Tibial nerve (tissue), 4 donors: ENCODE data around the gene UBE2O.

Experiments used
- CTCF ChIP-seq, 5 experiments: fragments of 200-600 bp in 3 of 5; fragments of 450-650 bp in 2 of 5; sonication (generic) in 3 of 5; IDR thresholded peaks; one replicate each; pipeline ENCODE4 v1.5.1; 2016 to 2019; ENCODE audit warnings: antibody characterized with exemption in 5 of 5, mild to moderate bottlenecking in 3 of 5, moderate library complexity in 2 of 5
- EP300 ChIP-seq, 2 donors: sonication (generic); formaldehyde crosslinking; IDR thresholded peaks; one replicate each; pipeline ENCODE4 v1.6.1; 2017; ENCODE audit warnings: antibody characterized with exemption in 2 of 2, mild to moderate bottlenecking in 1 of 2

GRCh38 chr17:76370261-76370993 is 82.5 kb downstream of the UBE2O start:
- peak in 1 of 2 donors; percentile 51 for TF ChIP-seq EP300 (IDR thresholded peaks at IDR 0.05)
- TF ChIP-seq CTCF (IDR thresholded peaks at IDR 0.05): peak in 4 of 5 experiments; percentile 12 to 39 (median 36)
